ENCODE measurements around the gene CTSH.

GRCh38 chr15:78988361-78988911 lies 43.6 kb upstream of the CTSH start:
- TF ChIP-seq CTCF (IDR thresholded peaks at IDR 0.05; ENCODE audit: insufficient read depth, low read depth, low read length): no peak
- TF ChIP-seq EZH2 (IDR thresholded peaks at IDR 0.05; ENCODE audit: insufficient read depth, low read length): no peak

All from astrocyte (in vitro differentiated cells and primary cell).